HepG2 (cell line): Measurements from ENCODE around the gene SYT7. TPM values are rescaled to one million over a fixed set of nuclear protein-coding genes. Genes with fewer than 3 reads are reported as not detected.

Experiments used
- BRCA1 ChIP-seq: sonication (generic); formaldehyde crosslinking; IDR thresholded peaks from 2 replicates; pipeline ENCODE4 v1.4.0; 2020; ENCODE audit warnings: missing genetic modification reagents
- DPF2 ChIP-seq: sonication (generic); formaldehyde crosslinking; IDR thresholded peaks from 2 replicates; pipeline ENCODE4 v1.4.0; 2020; ENCODE audit warnings: mild to moderate bottlenecking, low read depth, missing genetic modification reagents, borderline replicate concordance
- GATAD2A ChIP-seq: IDR thresholded peaks from 2 replicates; pipeline ENCODE4 v1.6.1; 2016
- HDAC1 ChIP-seq: sonication (generic); formaldehyde crosslinking; IDR thresholded peaks from 2 replicates; pipeline ENCODE4 v1.5.1; 2020; ENCODE audit warnings: mild to moderate bottlenecking, missing genetic modification reagents
- HDAC2 ChIP-seq: sonication (generic); formaldehyde crosslinking; IDR thresholded peaks from 2 replicates; pipeline ENCODE4 v1.4.0; 2020; ENCODE audit warnings: missing genetic modification reagents
- JUND ChIP-seq: sonication (generic); formaldehyde crosslinking; IDR thresholded peaks from 2 replicates; pipeline ENCODE4 v1.8.0; 2022; ENCODE audit warnings: mild to moderate bottlenecking, missing genetic modification reagents
- KLF13 ChIP-seq: sonication (generic); formaldehyde crosslinking; IDR thresholded peaks from 2 replicates; pipeline ENCODE4 v1.4.0; 2020; ENCODE audit warnings: mild to moderate bottlenecking, missing genetic modification reagents
- MIER2 ChIP-seq: IDR thresholded peaks from 2 replicates; pipeline ENCODE4 v1.6.1; 2016; ENCODE audit warnings: missing biosample characterization, missing genetic modification reagents
- MLLT10 ChIP-seq: sonication (generic); formaldehyde crosslinking; IDR thresholded peaks from 2 replicates; pipeline ENCODE4 v1.4.0; 2020; ENCODE audit warnings: missing genetic modification reagents
- MTA3 ChIP-seq: sonication (generic); formaldehyde crosslinking; IDR thresholded peaks from 2 replicates; pipeline ENCODE4 v1.4.0; 2020; ENCODE audit warnings: missing genetic modification reagents
- NBN ChIP-seq: fragments of 450-650 bp; conservative IDR thresholded peaks from 2 replicates; pipeline ENCODE4 v1.6.1; 2017
- ZFP82 ChIP-seq: sonication (generic); formaldehyde crosslinking; IDR thresholded peaks from 2 replicates; pipeline ENCODE4 v1.5.1; 2020; ENCODE audit warnings: mild to moderate bottlenecking, missing genetic modification reagents, borderline replicate concordance
- ZFX ChIP-seq: sonication (generic); formaldehyde crosslinking; IDR thresholded peaks from 2 replicates; pipeline ENCODE4 v1.4.0; 2020; ENCODE audit warnings: mild to moderate bottlenecking, low read depth, missing genetic modification reagents, moderate library complexity
- ZNF138 ChIP-seq: sonication (generic); formaldehyde crosslinking; IDR thresholded peaks from 2 replicates; pipeline ENCODE4 v1.5.0; 2020; ENCODE audit warnings: mild to moderate bottlenecking, low read depth, missing genetic modification reagents
- ZNF343 ChIP-seq: sonication (generic); formaldehyde crosslinking; IDR thresholded peaks from 2 replicates; pipeline ENCODE4 v1.4.0; 2020; ENCODE audit warnings: mild to moderate bottlenecking, missing genetic modification reagents
- ZNF432 ChIP-seq: sonication (generic); formaldehyde crosslinking; IDR thresholded peaks from 2 replicates; pipeline ENCODE4 v1.5.0; 2020; ENCODE audit warnings: missing genetic modification reagents, mild to moderate bottlenecking, borderline replicate concordance
- ZNF460 ChIP-seq: sonication (generic); formaldehyde crosslinking; IDR thresholded peaks from 2 replicates; pipeline ENCODE4 v1.5.1; 2020; ENCODE audit warnings: missing genetic modification reagents, mild to moderate bottlenecking, borderline replicate concordance
- ZNF605 ChIP-seq: sonication (generic); formaldehyde crosslinking; IDR thresholded peaks from 2 replicates; pipeline ENCODE4 v1.8.0; 2022; ENCODE audit warnings: mild to moderate bottlenecking, missing genetic modification reagents
- polyA plus RNA-seq, 8 experiments: library from polyadenylated mRNA; depleted of rRNA in 3 of 8; stranded (reverse) in 7 of 8; unstranded in 1 of 8; fragments of >200 nt; fragmentation: Illumina TruSeq in 4 of 8; extraction: Trizol in 4 of 8; gene quantifications; 2 replicates each; pipeline versions ENCODE4 v1.2.1 to v1.2.3, GENCODE V29; 2011 to 2016; ENCODE audit warnings: low read depth in 4 of 8, missing spikeins in 1 of 8, mixed read lengths in 1 of 8; ENCODE audit not compliant: insufficient read depth in 1 of 8
- total RNA-seq, 5 experiments: library from RNA; depleted of rRNA; stranded (reverse); fragments of >200 nt; fragmentation: Illumina TruSeq; extraction: Trizol; gene quantifications; 2 replicates each; pipeline ENCODE4 v1.2.3, GENCODE V29; 2016; ENCODE audit warnings: low read depth in 1 of 5
- TF ChIP-seq, protein P1 (sequence below): sonication (generic); formaldehyde crosslinking; IDR thresholded peaks from 2 replicates; pipeline ENCODE4 v1.5.1; 2020; ENCODE audit warnings: mild to moderate bottlenecking, moderate library complexity, missing genetic modification reagents
- TF ChIP-seq, protein P2 (sequence below): sonication (generic); formaldehyde crosslinking; IDR thresholded peaks from 2 replicates; pipeline ENCODE4 v1.5.1; 2020; ENCODE audit warnings: missing genetic modification reagents, mild to moderate bottlenecking, borderline replicate concordance
- TF ChIP-seq, protein P3 (sequence below): sonication (generic); formaldehyde crosslinking; IDR thresholded peaks from 2 replicates; pipeline ENCODE4 v1.4.0; 2020; ENCODE audit warnings: mild to moderate bottlenecking, missing genetic modification reagents
- TF ChIP-seq, protein P4 (sequence below): sonication (generic); formaldehyde crosslinking; IDR thresholded peaks from 2 replicates; pipeline ENCODE4 v1.8.1; 2023; ENCODE audit warnings: mild to moderate bottlenecking, missing genetic modification reagents

The SYT7 gene
- total and polyA plus RNA-seq, 2 of the 13 experiments (the other 11 are each of a cell fraction or from before 2014, with no cell fraction given): 1.4 to 4.4 TPM

DNA sequence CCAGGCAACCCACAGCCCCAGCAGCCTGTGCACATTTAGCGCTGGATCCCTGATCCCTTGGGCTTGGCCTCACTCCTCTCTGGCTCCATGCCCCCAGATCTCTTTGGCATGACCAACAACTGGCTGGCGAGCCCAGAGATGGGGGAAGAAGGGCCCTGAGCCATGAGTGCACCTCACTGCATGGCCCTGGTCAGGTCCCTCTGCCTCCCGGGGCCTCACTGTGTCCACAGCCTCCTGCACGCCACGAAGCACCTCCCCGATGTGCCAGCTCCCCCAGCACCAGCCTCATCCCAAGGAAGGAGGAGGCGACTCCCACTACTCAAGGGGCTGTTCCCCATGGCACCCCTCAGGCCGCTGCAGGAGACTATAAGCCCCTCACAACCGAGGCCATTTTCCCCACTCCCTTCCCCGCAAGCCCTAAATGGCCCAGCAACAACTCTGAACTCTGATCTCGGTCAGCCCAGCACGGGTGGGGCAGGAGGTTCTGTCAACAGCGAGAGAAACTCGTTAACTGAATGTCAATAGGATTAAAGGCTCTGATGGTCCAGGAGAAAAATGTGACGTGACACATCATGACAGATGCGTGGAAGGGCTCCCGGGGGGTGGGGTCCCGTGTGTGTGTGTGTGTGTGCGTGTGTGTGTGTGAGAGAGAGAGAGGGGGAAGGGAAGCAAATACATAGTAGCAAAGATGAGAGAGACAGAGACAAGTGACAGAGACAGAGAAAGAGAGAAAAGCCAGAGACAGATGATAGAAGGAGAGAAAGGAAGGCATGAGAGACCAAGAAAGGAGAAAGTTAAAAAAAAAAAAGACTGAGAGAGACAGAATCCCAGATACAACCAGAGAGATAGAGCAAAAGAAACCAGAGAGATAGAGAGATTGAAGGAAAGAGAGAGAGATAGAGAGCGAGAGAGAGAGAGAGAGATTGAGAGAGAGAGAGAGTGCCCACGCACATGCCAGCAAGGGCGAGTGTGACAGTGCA, 28.4 kb upstream of the SYT7 start (continued):
- TF ChIP-seq ZNF138 (CRISPR knock-in tag) (0 out of 2 replicates have a peak, but pooled peaks have one; percentile 11), ZNF343 (CRISPR knock-in tag) (0 out of 2 replicates have a peak, but pooled peaks have one; percentile 61), ZFX (peak; percentile 76), ZNF460 (CRISPR knock-in tag) (peak; percentile 33; the same call in 1 of the 2 replicates), JUND (CRISPR knock-in tag) (peak; percentile 38; the same call in 1 of the 2 replicates), GATAD2A (CRISPR knock-in tag) (peak; percentile 91), ZFP82 (0 out of 2 replicates have a peak, but pooled peaks have one; percentile 21), ZNF605 (peak; percentile 94), KLF13 (CRISPR knock-in tag) (no peak), ZNF432 (CRISPR knock-in tag) (no peak), MTA3 (CRISPR knock-in tag) (no peak), MIER2 (peak; percentile 56; the same call in 1 of the 2 replicates), MLLT10 (CRISPR knock-in tag) (no peak), HDAC1 (CRISPR knock-in tag) (peak; percentile 93), HDAC2 (peak; percentile 91), BRCA1 (CRISPR knock-in tag) (no peak), DPF2 (CRISPR knock-in tag) (peak; percentile 87), NBN (no peak)
- TF ChIP-seq, protein P1, sequence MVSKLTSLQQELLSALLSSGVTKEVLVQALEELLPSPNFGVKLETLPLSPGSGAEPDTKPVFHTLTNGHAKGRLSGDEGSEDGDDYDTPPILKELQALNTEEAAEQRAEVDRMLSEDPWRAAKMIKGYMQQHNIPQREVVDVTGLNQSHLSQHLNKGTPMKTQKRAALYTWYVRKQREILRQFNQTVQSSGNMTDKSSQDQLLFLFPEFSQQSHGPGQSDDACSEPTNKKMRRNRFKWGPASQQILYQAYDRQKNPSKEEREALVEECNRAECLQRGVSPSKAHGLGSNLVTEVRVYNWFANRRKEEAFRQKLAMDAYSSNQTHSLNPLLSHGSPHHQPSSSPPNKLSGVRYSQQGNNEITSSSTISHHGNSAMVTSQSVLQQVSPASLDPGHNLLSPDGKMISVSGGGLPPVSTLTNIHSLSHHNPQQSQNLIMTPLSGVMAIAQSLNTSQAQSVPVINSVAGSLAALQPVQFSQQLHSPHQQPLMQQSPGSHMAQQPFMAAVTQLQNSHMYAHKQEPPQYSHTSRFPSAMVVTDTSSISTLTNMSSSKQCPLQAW (CRISPR knock-in tag): peak; percentile 92
- TF ChIP-seq, protein P2, sequence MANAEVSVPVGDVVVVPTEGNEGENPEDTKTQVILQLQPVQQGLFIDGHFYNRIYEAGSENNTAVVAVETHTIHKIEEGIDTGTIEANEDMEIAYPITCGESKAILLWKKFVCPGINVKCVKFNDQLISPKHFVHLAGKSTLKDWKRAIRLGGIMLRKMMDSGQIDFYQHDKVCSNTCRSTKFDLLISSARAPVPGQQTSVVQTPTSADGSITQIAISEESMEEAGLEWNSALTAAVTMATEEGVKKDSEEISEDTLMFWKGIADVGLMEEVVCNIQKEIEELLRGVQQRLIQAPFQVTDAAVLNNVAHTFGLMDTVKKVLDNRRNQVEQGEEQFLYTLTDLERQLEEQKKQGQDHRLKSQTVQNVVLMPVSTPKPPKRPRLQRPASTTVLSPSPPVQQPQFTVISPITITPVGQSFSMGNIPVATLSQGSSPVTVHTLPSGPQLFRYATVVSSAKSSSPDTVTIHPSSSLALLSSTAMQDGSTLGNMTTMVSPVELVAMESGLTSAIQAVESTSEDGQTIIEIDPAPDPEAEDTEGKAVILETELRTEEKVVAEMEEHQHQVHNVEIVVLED (CRISPR knock-in tag): peak; percentile 72
- TF ChIP-seq, protein P3, sequence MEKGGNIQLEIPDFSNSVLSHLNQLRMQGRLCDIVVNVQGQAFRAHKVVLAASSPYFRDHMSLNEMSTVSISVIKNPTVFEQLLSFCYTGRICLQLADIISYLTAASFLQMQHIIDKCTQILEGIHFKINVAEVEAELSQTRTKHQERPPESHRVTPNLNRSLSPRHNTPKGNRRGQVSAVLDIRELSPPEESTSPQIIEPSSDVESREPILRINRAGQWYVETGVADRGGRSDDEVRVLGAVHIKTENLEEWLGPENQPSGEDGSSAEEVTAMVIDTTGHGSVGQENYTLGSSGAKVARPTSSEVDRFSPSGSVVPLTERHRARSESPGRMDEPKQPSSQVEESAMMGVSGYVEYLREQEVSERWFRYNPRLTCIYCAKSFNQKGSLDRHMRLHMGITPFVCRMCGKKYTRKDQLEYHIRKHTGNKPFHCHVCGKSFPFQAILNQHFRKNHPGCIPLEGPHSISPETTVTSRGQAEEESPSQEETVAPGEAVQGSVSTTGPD (CRISPR knock-in tag): no peak
- TF ChIP-seq, protein P4, sequence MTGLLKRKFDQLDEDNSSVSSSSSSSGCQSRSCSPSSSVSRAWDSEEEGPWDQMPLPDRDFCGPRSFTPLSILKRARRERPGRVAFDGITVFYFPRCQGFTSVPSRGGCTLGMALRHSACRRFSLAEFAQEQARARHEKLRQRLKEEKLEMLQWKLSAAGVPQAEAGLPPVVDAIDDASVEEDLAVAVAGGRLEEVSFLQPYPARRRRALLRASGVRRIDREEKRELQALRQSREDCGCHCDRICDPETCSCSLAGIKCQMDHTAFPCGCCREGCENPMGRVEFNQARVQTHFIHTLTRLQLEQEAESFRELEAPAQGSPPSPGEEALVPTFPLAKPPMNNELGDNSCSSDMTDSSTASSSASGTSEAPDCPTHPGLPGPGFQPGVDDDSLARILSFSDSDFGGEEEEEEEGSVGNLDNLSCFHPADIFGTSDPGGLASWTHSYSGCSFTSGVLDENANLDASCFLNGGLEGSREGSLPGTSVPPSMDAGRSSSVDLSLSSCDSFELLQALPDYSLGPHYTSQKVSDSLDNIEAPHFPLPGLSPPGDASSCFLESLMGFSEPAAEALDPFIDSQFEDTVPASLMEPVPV: peak; percentile 56; the same call in 1 of the 2 replicates
